H1 (cell line): ENCODE results near the gene SNRPA1. TPM values are rescaled to one million over a fixed set of nuclear protein-coding genes. Genes with fewer than 3 reads are reported as not detected.

Source experiments
- ATF2 ChIP-seq: IDR thresholded peaks from 2 replicates; pipeline ENCODE4 v1.6.1; 2012; ENCODE audit warnings: low read length, inconsistent platforms
- ATF3 ChIP-seq: IDR thresholded peaks from 2 replicates; pipeline ENCODE4 v1.6.1; 2011; ENCODE audit warnings: low read depth, mild to moderate bottlenecking, low read length; ENCODE audit not compliant: insufficient read depth
- BACH1 ChIP-seq: IDR thresholded peaks from 2 replicates; pipeline ENCODE4 v1.6.1; 2012; ENCODE audit warnings: low read length, improper control_type of control experiment
- EP300 ChIP-seq, 2 experiments: IDR thresholded peaks; 1 replicate in 1 of 2; 2 replicates in 1 of 2; pipeline ENCODE4 v1.6.1; 2011 to 2012; ENCODE audit warnings: low read depth in 2 of 2, low read length in 2 of 2, mild to moderate bottlenecking in 2 of 2, borderline replicate concordance in 1 of 2, inconsistent platforms in 1 of 2, moderate library complexity in 1 of 2
- GTF2F1 ChIP-seq: IDR thresholded peaks from 2 replicates; pipeline ENCODE4 v1.6.1; 2012; ENCODE audit warnings: low read depth, low read length, improper control_type of control experiment, borderline replicate concordance
- HDAC6 ChIP-seq: IDR thresholded peaks from one replicate; pipeline ENCODE4 v1.7.1; 2012; ENCODE audit warnings: low read depth, mild to moderate bottlenecking, inconsistent platforms, low read length, moderate library complexity
- MAFK ChIP-seq: IDR thresholded peaks from 2 replicates; pipeline ENCODE4 v1.6.1; 2012; ENCODE audit warnings: low read depth, mild to moderate bottlenecking, improper control_type of control experiment, low read length
- MAX ChIP-seq: IDR thresholded peaks from 2 replicates; pipeline ENCODE4 v1.6.1; 2012; ENCODE audit warnings: inconsistent platforms
- SIN3A ChIP-seq, 2 experiments: IDR thresholded peaks in 1 of 2; conservative IDR thresholded peaks in 1 of 2; 2 replicates each; pipeline ENCODE4 v1.6.1; 2011 to 2012; ENCODE audit warnings: low read length in 2 of 2, improper control_type of control experiment in 1 of 2, low read depth in 1 of 2, mild to moderate bottlenecking in 1 of 2
- SIX5 ChIP-seq: IDR thresholded peaks from 2 replicates; pipeline ENCODE4 v1.6.1; 2011; ENCODE audit warnings: mild to moderate bottlenecking, low read depth, low read length
- SP4 ChIP-seq: IDR thresholded peaks from 2 replicates; pipeline ENCODE4 v1.6.1; 2012; ENCODE audit warnings: low read length, inconsistent platforms
- SRF ChIP-seq: IDR thresholded peaks from 2 replicates; pipeline ENCODE4 v1.6.1; 2011; ENCODE audit warnings: mild to moderate bottlenecking, low read depth, low read length, moderate library complexity
- TAF7 ChIP-seq: optimal IDR thresholded peaks from 2 replicates; pipeline ENCODE3; 2011; ENCODE audit warnings: low read depth, mild to moderate bottlenecking, inconsistent platforms, low read length, moderate library complexity, borderline replicate concordance
- TEAD4 ChIP-seq: IDR thresholded peaks from 2 replicates; pipeline ENCODE4 v1.6.1; 2012; ENCODE audit warnings: low read depth, low read length, inconsistent platforms, mixed read lengths
- YY1 ChIP-seq: IDR thresholded peaks from 2 replicates; pipeline ENCODE4 v1.6.1; 2011; ENCODE audit warnings: low read depth, mild to moderate bottlenecking, low read length
- polyA plus RNA-seq, 7 experiments: library from polyadenylated mRNA; depleted of rRNA in 3 of 7; stranded (reverse) in 5 of 7; unstranded in 2 of 7; fragments of >200 nt in 5 of 7; fragments of 200-250 nt in 2 of 7; gene quantifications; 1 replicate in 5 of 7; 2 replicates in 1 of 7; 4 replicates in 1 of 7; pipeline versions ENCODE4 v1.2.1 to v1.2.3, GENCODE V29; 2011 to 2013; ENCODE audit warnings: missing spikeins in 2 of 7, mixed read lengths in 2 of 7
- total RNA-seq: library from RNA; stranded (reverse); fragmentation: NEBNext Ultra II Directional; extraction: Animal tissue kit (Norgen Biotek cat#: 25700); gene quantifications from 2 replicates; pipeline ENCODE4 v1.2.1, GENCODE V29; 2021

Gene SNRPA1
- total and polyA plus RNA-seq, 2 of the 8 experiments (the other 6 are each of a cell fraction or from before 2014, with no cell fraction given), result 140 to 221 TPM

GRCh38 chr15:101294731-101295606 lies at the start of gene SNRPA1 (continued):
- TF ChIP-seq MAX, result peak; percentile 86
- TF ChIP-seq HDAC6, result no peak
- peak; percentile 55 for TF ChIP-seq TAF7
- TF ChIP-seq SRF, result peak; percentile 96
- TF ChIP-seq TEAD4, result no peak
- peak; percentile 50; the same call in 1 of the 2 replicates for TF ChIP-seq YY1
- 0 out of 2 replicates have a peak, but pooled peaks have one; percentile 24 for TF ChIP-seq ATF2
- TF ChIP-seq SP4, result peak; percentile 89; the same call in 1 of the 2 replicates
- no peak; the same call in 1 of the 2 replicates for TF ChIP-seq SIX5
- TF ChIP-seq EP300 (IDR thresholded peaks at IDR 0.05; ENCODE audit: borderline replicate concordance in 1 of 2, low read depth in 2 of 2, low read length in 2 of 2), result no peak
- TF ChIP-seq ATF3, result no peak
- TF ChIP-seq MAFK, result no peak
- peak; percentile 92 to 98; a peak in 3 of 4 replicates for TF ChIP-seq SIN3A (conservative IDR thresholded peaks at IDR 0.05 in 1 of 2, IDR thresholded peaks at IDR 0.05 in 1 of 2; ENCODE audit: low read depth in 1 of 2, low read length in 2 of 2)
- TF ChIP-seq BACH1, result no peak
- no peak for TF ChIP-seq GTF2F1
